DMS114 treated with DMSO at 0.1 percent for 48 hours (cell line): ENCODE data around the gene PODNL1.
"Not testable (repeated sequence)": the region's sequence is repeated elsewhere in the genome, so short reads cannot be mapped to it uniquely, and the experiment has no call there.

ENCODE experiments used
- DNase-seq: peaks from one replicate; lab custom pipeline; 2025; ENCODE audit not compliant: unreplicated experiment; lab: John Stamatoyannopoulos, UW

Gene PODNL1

GRCh38 chr19:13973479-13973878 is 35.3 kb upstream of the PODNL1 start:
- not testable (repeated sequence) for DNase-seq

- DNase-seq, result no peak
Measured at GRCh38 chr19:13972368-13973155, 34.3 kb upstream of the PODNL1 start.

- DNase-seq, result not testable (repeated sequence)
Measured at GRCh38 chr19:13971868-13972267, 33.7 kb upstream of the PODNL1 start.

- no peak for DNase-seq
Measured at GRCh38 chr19:13969897-13970296, 31.7 kb upstream of the PODNL1 start.

GRCh38 chr19:13968999-13969398 is 30.8 kb upstream of the PODNL1 start:
- no peak for DNase-seq

GRCh38 chr19:13968383-13968935 is 30.2 kb upstream of the PODNL1 start:
- DNase-seq, result no peak

- not testable (repeated sequence) for DNase-seq
Measured at GRCh38 chr19:13967206-13967605, 29.0 kb upstream of the PODNL1 start.

GRCh38 chr19:13966684-13967128 is 28.5 kb upstream of the PODNL1 start:
- no peak for DNase-seq

GRCh38 chr19:13965926-13966683 is 27.9 kb upstream of the PODNL1 start:
- DNase-seq, result no peak

GRCh38 chr19:13965377-13965896 is 27.2 kb upstream of the PODNL1 start:
- DNase-seq, result no peak

GRCh38 chr19:13964776-13965175 is 26.6 kb upstream of the PODNL1 start:
- no peak for DNase-seq

GRCh38 chr19:13963603-13964105 is 25.4 kb upstream of the PODNL1 start:
- DNase-seq, result no peak

GRCh38 chr19:13962699-13963602 is 24.7 kb upstream of the PODNL1 start:
- DNase-seq, result no peak

GRCh38 chr19:13961826-13962698 is 23.8 kb upstream of the PODNL1 start:
- DNase-seq, result no peak

- DNase-seq, result no peak
Measured at GRCh38 chr19:13960863-13961784, 22.9 kb upstream of the PODNL1 start.

- no peak for DNase-seq
Measured at GRCh38 chr19:13959962-13960862, 22.0 kb upstream of the PODNL1 start.
